GM12878 (cell line): ENCODE results near the gene GBA3.

Source experiments
- BCL11A ChIP-seq: IDR thresholded peaks from 2 replicates; pipeline ENCODE4 v1.6.1; 2011; ENCODE audit warnings: low read depth, low read length
- POLR2A ChIP-seq: IDR thresholded peaks from 2 replicates; pipeline ENCODE4 v1.6.1; 2011; ENCODE audit warnings: low read depth, mild to moderate bottlenecking, low read length
- POLR2AphosphoS5 ChIP-seq: IDR thresholded peaks from 2 replicates; pipeline ENCODE4 v1.6.1; 2011; ENCODE audit warnings: mild to moderate bottlenecking, low read length, inconsistent platforms
- RBBP5 ChIP-seq: fragments of 200-600 bp; sonication (generic); conservative IDR thresholded peaks from 2 replicates; pipeline ENCODE4 v1.6.1; 2016

- no peak for TF ChIP-seq BCL11A
- no peak for TF ChIP-seq RBBP5
- TF ChIP-seq POLR2AphosphoS5 = no peak
- TF ChIP-seq POLR2A = no peak
These were observed 157.9 kb downstream of the GBA3 start for GRCh38 chr4:22850630-22851029.
